ENCODE measurements around the gene FOXK2.
"Not testable (repeated sequence)": the region's sequence is repeated elsewhere in the genome, so short reads cannot be mapped to it uniquely, and the experiment has no call there.

The FOXK2 gene

DNA sequence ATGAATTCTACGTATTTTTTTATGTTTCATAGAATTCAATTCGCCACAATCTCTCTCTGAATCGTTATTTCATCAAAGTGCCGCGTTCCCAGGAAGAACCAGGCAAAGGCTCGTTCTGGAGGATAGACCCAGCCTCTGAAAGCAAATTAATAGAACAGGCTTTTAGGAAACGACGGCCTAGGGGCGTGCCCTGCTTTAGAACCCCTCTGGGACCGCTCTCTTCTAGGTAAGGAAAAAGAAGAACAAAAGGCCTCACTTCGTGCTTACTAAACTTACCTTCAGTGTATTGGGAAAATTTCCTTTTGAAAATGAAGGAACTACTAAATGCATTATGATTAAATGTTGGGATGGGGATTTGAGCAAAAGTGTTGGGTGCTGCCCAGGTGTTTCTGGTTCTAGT, 63.2 kb downstream of the FOXK2 start:
- TF ChIP-seq POLR2A (IDR thresholded peaks at IDR 0.05; ENCODE audit: extremely low read depth, insufficient read length) (no peak), MYC (IDR thresholded peaks at IDR 0.05; ENCODE audit: low read depth, low read length) (no peak)
- TF ChIP-seq, protein P1, sequence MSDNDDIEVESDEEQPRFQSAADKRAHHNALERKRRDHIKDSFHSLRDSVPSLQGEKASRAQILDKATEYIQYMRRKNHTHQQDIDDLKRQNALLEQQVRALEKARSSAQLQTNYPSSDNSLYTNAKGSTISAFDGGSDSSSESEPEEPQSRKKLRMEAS (IDR thresholded peaks at IDR 0.05; ENCODE audit: low read depth, low read length) = no peak
- TF ChIP-seq, protein P2, sequence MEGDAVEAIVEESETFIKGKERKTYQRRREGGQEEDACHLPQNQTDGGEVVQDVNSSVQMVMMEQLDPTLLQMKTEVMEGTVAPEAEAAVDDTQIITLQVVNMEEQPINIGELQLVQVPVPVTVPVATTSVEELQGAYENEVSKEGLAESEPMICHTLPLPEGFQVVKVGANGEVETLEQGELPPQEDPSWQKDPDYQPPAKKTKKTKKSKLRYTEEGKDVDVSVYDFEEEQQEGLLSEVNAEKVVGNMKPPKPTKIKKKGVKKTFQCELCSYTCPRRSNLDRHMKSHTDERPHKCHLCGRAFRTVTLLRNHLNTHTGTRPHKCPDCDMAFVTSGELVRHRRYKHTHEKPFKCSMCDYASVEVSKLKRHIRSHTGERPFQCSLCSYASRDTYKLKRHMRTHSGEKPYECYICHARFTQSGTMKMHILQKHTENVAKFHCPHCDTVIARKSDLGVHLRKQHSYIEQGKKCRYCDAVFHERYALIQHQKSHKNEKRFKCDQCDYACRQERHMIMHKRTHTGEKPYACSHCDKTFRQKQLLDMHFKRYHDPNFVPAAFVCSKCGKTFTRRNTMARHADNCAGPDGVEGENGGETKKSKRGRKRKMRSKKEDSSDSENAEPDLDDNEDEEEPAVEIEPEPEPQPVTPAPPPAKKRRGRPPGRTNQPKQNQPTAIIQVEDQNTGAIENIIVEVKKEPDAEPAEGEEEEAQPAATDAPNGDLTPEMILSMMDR (IDR thresholded peaks at IDR 0.05; ENCODE audit: low read depth, low read length) = no peak
- H3K4me3 ChIP-seq (ENCODE audit: low read depth, low read length) = no peak overlapping the region
- no peak for DNase-seq (ENCODE audit: low read depth)

DNA sequence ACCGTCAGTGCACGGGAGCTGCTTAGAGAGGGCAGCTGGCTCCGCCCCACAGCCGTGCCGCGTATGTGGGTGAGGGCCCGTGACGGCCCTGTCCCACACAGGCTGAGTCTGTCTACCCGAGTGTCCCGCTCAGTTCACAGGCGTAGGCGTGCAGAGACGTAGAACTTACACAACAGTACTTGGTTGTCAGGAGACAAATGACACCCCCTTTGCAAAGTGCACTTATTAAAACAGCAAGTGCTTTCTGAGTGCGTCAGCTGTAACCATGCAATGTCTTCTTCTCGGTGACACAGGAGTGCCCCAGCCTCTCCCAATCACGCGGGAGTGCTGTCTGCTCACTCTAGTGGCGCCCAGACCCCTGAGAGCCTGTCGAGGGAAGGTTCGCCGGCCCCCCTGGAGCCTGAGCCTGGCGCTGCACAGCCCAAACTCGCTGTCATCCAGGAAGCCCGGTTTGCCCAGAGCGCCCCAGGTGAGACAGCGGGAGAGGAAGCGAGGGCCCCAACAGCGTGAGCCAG, 64.2 kb downstream of the FOXK2 start:
- H3K4me3 ChIP-seq (ENCODE audit: low read depth, low read length) = no peak overlapping the region
- DNase-seq (ENCODE audit: low read depth) = no peak
- TF ChIP-seq, protein P2 (IDR thresholded peaks at IDR 0.05; ENCODE audit: low read depth, low read length) = no peak
- TF ChIP-seq POLR2A (IDR thresholded peaks at IDR 0.05; ENCODE audit: extremely low read depth, insufficient read length) = no peak
- TF ChIP-seq, protein P1 (IDR thresholded peaks at IDR 0.05; ENCODE audit: low read depth, low read length) = no peak
- TF ChIP-seq MYC (IDR thresholded peaks at IDR 0.05; ENCODE audit: low read depth, low read length) = no peak

DNA sequence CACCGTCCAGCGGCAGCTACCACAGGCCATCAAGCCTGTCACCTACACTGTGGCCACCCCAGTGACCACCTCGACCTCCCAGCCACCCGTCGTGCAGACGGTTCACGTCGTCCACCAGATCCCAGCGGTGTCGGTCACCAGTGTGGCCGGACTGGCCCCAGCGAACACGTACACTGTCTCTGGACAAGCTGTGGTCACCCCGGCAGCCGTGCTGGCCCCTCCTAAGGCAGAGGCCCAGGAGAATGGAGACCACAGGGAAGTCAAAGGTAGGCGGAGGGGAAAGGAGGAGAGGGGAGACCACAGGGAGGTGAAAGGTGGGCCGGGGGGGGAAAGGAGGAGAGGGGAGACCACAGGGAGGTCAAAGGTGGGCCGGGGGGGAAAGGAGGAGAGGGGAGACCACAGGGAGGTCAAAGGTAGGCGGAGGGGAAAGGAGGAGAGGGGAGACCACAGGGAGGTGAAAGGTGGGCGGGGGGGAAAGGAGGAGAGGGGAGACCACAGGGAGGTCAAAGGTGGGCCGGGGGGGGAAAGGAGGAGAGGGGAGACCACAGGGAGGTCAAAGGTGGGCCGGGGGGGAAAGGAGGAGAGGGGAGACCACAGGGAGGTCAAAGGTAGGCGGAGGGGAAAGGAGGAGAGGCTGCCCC, 66.5 kb downstream of the FOXK2 start:
- not testable (repeated sequence) for H3K4me3 ChIP-seq (ENCODE audit: low read depth, low read length); DNase-seq (ENCODE audit: low read depth)

DNA sequence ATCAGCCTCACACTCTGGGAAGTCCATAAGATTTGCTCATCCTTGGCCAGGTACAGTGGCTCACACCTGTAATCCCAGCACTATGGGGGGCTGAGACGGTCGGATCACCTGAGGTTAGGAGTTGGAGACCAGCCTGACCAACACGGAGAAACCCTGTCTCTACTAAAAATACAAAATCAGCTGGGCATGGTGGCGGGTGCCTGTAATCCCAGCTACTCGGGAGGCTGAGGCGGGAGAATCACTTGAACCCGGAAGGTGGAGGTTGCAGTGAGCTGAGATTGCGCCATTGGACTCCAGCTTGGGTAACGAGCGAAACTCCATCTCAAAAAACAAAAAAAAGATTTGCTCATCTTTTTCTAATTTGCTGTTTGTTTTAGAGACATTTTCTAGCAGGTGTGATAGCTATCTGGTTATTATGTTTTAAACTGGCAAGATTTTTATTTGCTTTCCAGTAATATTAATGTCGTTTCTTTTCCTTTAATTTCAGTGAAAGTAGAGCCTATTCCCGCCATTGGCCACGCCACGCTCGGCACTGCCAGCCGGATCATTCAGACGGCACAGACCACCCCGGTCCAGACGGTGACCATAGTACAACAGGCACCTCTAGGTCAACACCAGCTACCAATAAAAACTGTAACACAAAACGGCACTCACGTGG, 67.2 kb downstream of the FOXK2 start:
- TF ChIP-seq MYC (IDR thresholded peaks at IDR 0.05; ENCODE audit: low read depth, low read length) (no peak), POLR2A (IDR thresholded peaks at IDR 0.05; ENCODE audit: extremely low read depth, insufficient read length) (no peak)
- TF ChIP-seq, protein P2 (IDR thresholded peaks at IDR 0.05; ENCODE audit: low read depth, low read length) = no peak
- TF ChIP-seq, protein P1 (IDR thresholded peaks at IDR 0.05; ENCODE audit: low read depth, low read length) = no peak
- no peak for DNase-seq (ENCODE audit: low read depth)
- no peak overlapping the region for H3K4me3 ChIP-seq (ENCODE audit: low read depth, low read length)

DNA sequence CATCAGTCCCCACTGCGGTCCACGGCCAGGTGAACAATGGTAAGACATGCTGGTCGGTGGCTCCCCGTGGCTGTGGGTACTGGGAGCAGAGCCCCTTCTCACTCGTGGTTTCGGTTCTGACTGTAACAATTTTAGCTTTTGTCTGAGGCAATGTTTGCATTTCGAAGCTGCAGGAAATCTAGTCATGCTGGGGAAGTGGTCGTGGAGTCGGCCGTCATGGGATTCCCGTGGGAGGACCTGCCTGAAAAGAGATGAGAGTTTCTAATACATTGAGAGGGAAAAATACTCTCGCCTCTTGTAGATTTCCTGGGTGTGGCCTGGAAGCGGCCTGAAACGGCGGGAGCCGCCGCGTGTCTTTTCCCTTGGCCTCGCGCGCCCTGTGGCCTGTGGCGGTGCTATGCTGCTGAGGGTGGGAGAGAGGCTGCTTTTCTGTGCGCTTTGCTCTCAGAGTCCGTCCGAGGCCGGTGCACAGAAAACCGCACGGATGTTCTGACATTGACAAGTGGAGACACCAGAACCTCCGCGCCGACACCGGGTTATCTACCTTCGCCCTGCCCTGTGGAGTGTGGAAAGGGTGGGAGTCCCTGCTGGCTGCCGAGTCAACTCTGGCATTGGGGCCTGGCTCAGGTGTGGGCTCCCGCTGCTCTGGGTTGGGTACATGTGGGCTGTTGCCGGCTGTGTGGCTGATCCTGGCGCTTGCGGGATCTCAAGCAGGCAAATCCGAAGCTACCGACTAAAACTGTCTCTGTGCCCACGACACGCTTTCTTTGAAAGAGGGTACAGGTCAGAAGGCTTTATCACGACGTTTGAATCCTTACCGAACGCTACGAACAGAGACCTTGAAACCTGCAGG, 67.9 kb downstream of the FOXK2 start:
- peak; percentile 78 for DNase-seq (ENCODE audit: low read depth)
- no peak overlapping the region for H3K4me3 ChIP-seq (ENCODE audit: low read depth, low read length)
- TF ChIP-seq, protein P2 (IDR thresholded peaks at IDR 0.05; ENCODE audit: low read depth, low read length) = no peak
- TF ChIP-seq, protein P1 (IDR thresholded peaks at IDR 0.05; ENCODE audit: low read depth, low read length) = no peak
- TF ChIP-seq POLR2A (IDR thresholded peaks at IDR 0.05; ENCODE audit: extremely low read depth, insufficient read length) = no peak
- no peak for TF ChIP-seq MYC (IDR thresholded peaks at IDR 0.05; ENCODE audit: low read depth, low read length)

Data from NB4 (cell line).